ENCODE results near the gene SV2A.

Gene SV2A

DNA sequence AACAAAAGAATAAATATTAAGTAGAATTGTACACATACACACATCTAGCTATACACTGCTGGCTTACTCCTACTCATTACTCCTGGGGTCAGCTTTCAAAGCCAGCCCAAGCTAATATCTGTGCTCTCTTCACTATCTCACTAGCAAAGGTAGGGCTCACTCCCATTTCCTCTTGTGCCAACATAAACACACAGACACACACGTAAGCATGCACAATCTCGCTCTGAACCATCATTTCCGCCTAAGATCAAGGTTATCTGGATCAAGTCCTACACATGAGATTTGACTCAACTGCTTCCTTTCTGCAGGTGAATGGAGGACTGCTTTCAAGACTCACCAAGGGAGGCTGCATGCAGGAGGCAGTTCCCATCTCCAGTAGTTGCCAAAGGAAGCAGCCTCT is 47.8 kb upstream of the SV2A start:
- Histone ChIP-seq H3K9ac (ENCODE audit: low read depth, low read length) (no peak overlapping the region), H3K27me3 (ENCODE audit: insufficient read depth, low read length, poor library complexity) (no peaks in the 10 kb centered on the region), H3K4me3 (ENCODE audit: low read depth in 1 of 2, low read length in 2 of 2) (no peak overlapping the region), H3K79me2 (ENCODE audit: insufficient read depth, low read length) (no peaks in the 10 kb centered on the region), H3K36me3 (ENCODE audit: insufficient read depth, low read length) (no peaks in the 10 kb centered on the region), H3K9me3 (ENCODE audit: insufficient read depth, low read length, severe bottlenecking) (no peaks in the 10 kb centered on the region), H3K4me1 (ENCODE audit: insufficient read depth, low read length) (peaks cover 11% of the 10 kb centered on the region), H2AFZ (ENCODE audit: low read depth, low read length) (no peak overlapping the region), H3K4me2 (ENCODE audit: insufficient read depth, low read length) (no peak overlapping the region), H4K20me1 (ENCODE audit: insufficient read depth, low read length) (no peaks in the 10 kb centered on the region), H3K27ac (ENCODE audit: low read length) (no peak overlapping the region)
- DNase-seq (no peak), ATAC-seq (ENCODE audit: insufficient read depth, low read depth) (no peak)
- TF ChIP-seq CTCF (IDR thresholded peaks at IDR 0.05; ENCODE audit: borderline replicate concordance, extremely low read depth, low read length, poor library complexity, severe bottlenecking) (no peak), EZH2 (IDR thresholded peaks at IDR 0.05; ENCODE audit: borderline replicate concordance, low read depth, low read length, severe bottlenecking) (no peak)

DNA sequence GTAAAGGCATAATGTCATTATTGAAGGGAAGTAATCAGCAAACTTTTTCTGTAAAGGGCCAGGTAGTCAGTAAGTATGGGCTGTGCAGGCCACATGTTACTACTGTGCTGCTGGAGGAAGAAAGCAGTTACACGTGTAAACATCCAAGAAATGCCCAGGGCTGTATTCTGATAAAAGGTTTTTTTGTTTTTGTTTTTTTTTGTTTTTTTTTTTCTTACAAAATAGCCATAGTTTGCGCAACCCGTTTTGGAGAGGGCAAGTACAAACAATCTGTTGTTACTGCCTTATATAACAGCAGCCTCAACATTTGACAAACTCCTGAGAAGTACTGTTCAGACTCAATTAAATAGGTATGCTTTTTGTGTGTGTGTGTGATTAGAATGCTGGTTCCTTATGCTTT is 45.7 kb upstream of the SV2A start:
- no peak for ATAC-seq (ENCODE audit: insufficient read depth, low read depth)
- Histone ChIP-seq H2AFZ (ENCODE audit: low read depth, low read length) (no peak overlapping the region), H3K4me2 (ENCODE audit: insufficient read depth, low read length) (no peak overlapping the region), H3K4me1 (ENCODE audit: insufficient read depth, low read length) (peaks cover 11% of the 10 kb centered on the region), H3K9me3 (ENCODE audit: insufficient read depth, low read length, severe bottlenecking) (no peaks in the 10 kb centered on the region), H4K20me1 (ENCODE audit: insufficient read depth, low read length) (no peaks in the 10 kb centered on the region), H3K27me3 (ENCODE audit: insufficient read depth, low read length, poor library complexity) (no peaks in the 10 kb centered on the region), H3K79me2 (ENCODE audit: insufficient read depth, low read length) (no peaks in the 10 kb centered on the region), H3K9ac (ENCODE audit: low read depth, low read length) (no peak overlapping the region), H3K27ac (ENCODE audit: low read length) (no peak overlapping the region), H3K4me3 (ENCODE audit: low read depth in 1 of 2, low read length in 2 of 2) (no peak overlapping the region), H3K36me3 (ENCODE audit: insufficient read depth, low read length) (no peaks in the 10 kb centered on the region)
- no peak for DNase-seq
- TF ChIP-seq EZH2 (IDR thresholded peaks at IDR 0.05; ENCODE audit: borderline replicate concordance, low read depth, low read length, severe bottlenecking): no peak
- no peak for TF ChIP-seq CTCF (IDR thresholded peaks at IDR 0.05; ENCODE audit: borderline replicate concordance, extremely low read depth, low read length, poor library complexity, severe bottlenecking)

- no peaks in the 10 kb centered on the region for H3K79me2 ChIP-seq (ENCODE audit: insufficient read depth, low read length)
- no peak overlapping the region for H3K27ac ChIP-seq (ENCODE audit: low read length)
- H3K9me3 ChIP-seq (ENCODE audit: insufficient read depth, low read length, severe bottlenecking): peaks cover 3% of the 10 kb centered on the region
- H3K36me3 ChIP-seq (ENCODE audit: insufficient read depth, low read length): no peaks in the 10 kb centered on the region
- TF ChIP-seq EZH2 (IDR thresholded peaks at IDR 0.05; ENCODE audit: borderline replicate concordance, low read depth, low read length, severe bottlenecking): no peak
- no peak for TF ChIP-seq CTCF (IDR thresholded peaks at IDR 0.05; ENCODE audit: borderline replicate concordance, extremely low read depth, low read length, poor library complexity, severe bottlenecking)
- H4K20me1 ChIP-seq (ENCODE audit: insufficient read depth, low read length): no peaks in the 10 kb centered on the region
- peak overlapping the region; percentile 4; the same call in 1 of the 2 replicates for H2AFZ ChIP-seq (ENCODE audit: low read depth, low read length)
- H3K4me3 ChIP-seq (ENCODE audit: low read depth in 1 of 2, low read length in 2 of 2): no peak overlapping the region
- H3K9ac ChIP-seq (ENCODE audit: low read depth, low read length): no peak overlapping the region
- no peaks in the 10 kb centered on the region for H3K27me3 ChIP-seq (ENCODE audit: insufficient read depth, low read length, poor library complexity)
- ATAC-seq (ENCODE audit: insufficient read depth, low read depth) (no peak), DNase-seq (no peak)
- H3K4me2 ChIP-seq (ENCODE audit: insufficient read depth, low read length): no peak overlapping the region
- H3K4me1 ChIP-seq (ENCODE audit: insufficient read depth, low read length): peaks cover 11% of the 10 kb centered on the region
These were observed 45.1 kb upstream of the SV2A start for GRCh38 chr1:149962736-149963135.
